Stromal cell of bone marrow (primary cell): Measurements from ENCODE around the gene HSBP1L1.
"Not testable (repeated sequence)": the region's sequence is repeated elsewhere in the genome, so short reads cannot be mapped to it uniquely, and the experiment has no call there.

Source experiments
- DNase-seq: peaks from one replicate; pipeline ENCODE4 v3.0.0-alpha.2; 2012; ENCODE audit warnings: low read depth

HSBP1L1 gene

GRCh38 chr18:79986726-79987125, 22.3 kb downstream of the HSBP1L1 start:
- no peak for DNase-seq

- DNase-seq = no peak
Measured at GRCh38 chr18:79987566-79987965, 23.1 kb downstream of the HSBP1L1 start.

- DNase-seq = no peak
Measured at GRCh38 chr18:79988071-79988450, 23.6 kb downstream of the HSBP1L1 start.

GRCh38 chr18:79988451-79989194, 24.2 kb downstream of the HSBP1L1 start, which contains the start of gene TXNL4A:
Gene TXNL4A (minus strand): TSS chr18:79988563. CDS start chr18:79988392, 171 bp downstream.
- DNase-seq = peak; percentile 67

GRCh38 chr18:79989195-79989497, 24.7 kb downstream of the HSBP1L1 start:
- no peak for DNase-seq

- no peak for DNase-seq
Measured at GRCh38 chr18:79991494-79991893, 27.1 kb downstream of the HSBP1L1 start.

- DNase-seq = not testable (repeated sequence)
Measured at GRCh38 chr18:79999701-80000100, 35.3 kb downstream of the HSBP1L1 start.

GRCh38 chr18:80000877-80001276, 36.4 kb downstream of the HSBP1L1 start:
- no peak for DNase-seq

GRCh38 chr18:80002468-80002867, 38.0 kb downstream of the HSBP1L1 start:
- no peak for DNase-seq

- no peak for DNase-seq
Measured at GRCh38 chr18:80004600-80005342, 40.3 kb downstream of the HSBP1L1 start.

GRCh38 chr18:80006724-80007123, 42.3 kb downstream of the HSBP1L1 start:
- DNase-seq = no peak

- DNase-seq = peak; percentile 98
Measured at GRCh38 chr18:80009661-80010550, 45.5 kb downstream of the HSBP1L1 start.

GRCh38 chr18:80010551-80010906, 46.1 kb downstream of the HSBP1L1 start:
- peak; percentile 50 for DNase-seq

- DNase-seq = not testable (repeated sequence)
Measured at GRCh38 chr18:80011496-80012137, 47.2 kb downstream of the HSBP1L1 start.

GRCh38 chr18:80012714-80013113, 48.3 kb downstream of the HSBP1L1 start:
- no peak for DNase-seq
